OCI-LY7 (cell line): Measurements from ENCODE around the gene BMP2.

Source experiments
- CTCF ChIP-seq: fragments of 200-600 bp; sonication (generic); conservative IDR thresholded peaks from 2 replicates; pipeline ENCODE4 v1.5.1; 2014; ENCODE audit warnings: mild to moderate bottlenecking, antibody characterized with exemption, low read length, moderate library complexity, mixed read lengths
- EZH2phosphoT487 ChIP-seq: fragments of 200-600 bp; sonication (generic); IDR thresholded peaks from 2 replicates; pipeline ENCODE4 v1.6.1; 2018; ENCODE audit warnings: low read depth, borderline replicate concordance, mild to moderate bottlenecking, mixed run types, antibody characterized with exemption, low read length, moderate library complexity, mixed read lengths

GRCh38 chr20:6733965-6734364 is 33.5 kb upstream of the BMP2 start:
- TF ChIP-seq CTCF (no peak), EZH2phosphoT487 (no peak)
